ENCODE data around the gene FNBP1L.

- TF ChIP-seq TAF1 (IDR thresholded peaks at IDR 0.05; ENCODE audit: low read depth, low read length) (no peak), POLR2A (IDR thresholded peaks at IDR 0.05; ENCODE audit: low read depth, low read length) (no peak), POU2F2 (IDR thresholded peaks at IDR 0.05; ENCODE audit: low read depth, low read length) (no peak), PAX5 (IDR thresholded peaks at IDR 0.05; ENCODE audit: insufficient read depth, low read length, severe bottlenecking) (no peak)
These were observed 40.3 kb downstream of the FNBP1L start for GRCh38 chr1:93488207-93488606.

All from GM12891 (cell line).